Endothelial cell of umbilical vein (primary cell): ENCODE measurements around the gene VWA5B2. TPM values are rescaled to one million over a fixed set of nuclear protein-coding genes. Genes with fewer than 3 reads are reported as not detected.

Source experiments
- BruUV-seq: library from RNA; stranded (reverse); fragments of 400-500 nt; replicated peaks from 2 replicates; lab custom pipeline; 2021; lab: Mats Ljungman, UMichigan
- CTCF ChIA-PET: fragments of 300-600, 350-600 bp; sonication (Branson Sonifier 250); formaldehyde crosslinking; loops from one replicate; lab custom pipeline; 2021; ENCODE audit warnings: antibody characterized with exemption, inconsistent platforms; lab: Charles Lee
- POLR2A ChIA-PET: fragments of 300-600, 350-600 bp; sonication (Branson Sonifier 250); formaldehyde crosslinking; loops from one replicate; lab custom pipeline; 2021; ENCODE audit warnings: antibody characterized with exemption, inconsistent platforms; lab: Charles Lee
- DNase-seq: peaks from one replicate; pipeline ENCODE4 v3.0.0-alpha.2; 2011; ENCODE audit warnings: low read depth, low spot score
- FAIRE-seq: peaks from 2 replicates; lab custom pipeline; 2011; peaks lifted over from hg19 to GRCh38; lab: Jason Lieb, UNC
- H2AFZ ChIP-seq: 2 replicates; pipeline ENCODE4 v1.6.0; 2012; ENCODE audit warnings: low read depth, low read length, control low read depth, inconsistent platforms
- H3K27ac ChIP-seq: 2 replicates; pipeline ENCODE4 v1.5.1; 2011; ENCODE audit warnings: low read depth, mild to moderate bottlenecking, control low read depth, low read length, moderate library complexity; ENCODE audit not compliant: insufficient read depth
- H3K27me3 ChIP-seq, 2 experiments: 2 replicates each; pipeline versions ENCODE4 v1.6.0 to v1.6.1; 2011; ENCODE audit warnings: low read length in 2 of 2, mixed read lengths in 1 of 2; ENCODE audit not compliant: control insufficient read depth in 2 of 2, insufficient read depth in 2 of 2
- H3K36me3 ChIP-seq, 2 experiments: 2 replicates in 1 of 2; 3 replicates in 1 of 2; pipeline ENCODE4 v1.5.1; 2011; ENCODE audit warnings: low read length in 2 of 2, mild to moderate bottlenecking in 1 of 2, moderate library complexity in 1 of 2; ENCODE audit not compliant: control insufficient read depth in 2 of 2, insufficient read depth in 2 of 2; ENCODE audit errors: extremely low read depth in 1 of 2
- H3K4me1 ChIP-seq: 3 replicates; pipeline ENCODE4 v1.5.1; 2011; ENCODE audit warnings: mild to moderate bottlenecking, low read length; ENCODE audit not compliant: control insufficient read depth, insufficient read depth; ENCODE audit errors: extremely low read depth
- H3K4me2 ChIP-seq: 2 replicates; pipeline ENCODE4 v1.6.1; 2011; ENCODE audit warnings: low read length, control low read depth, mixed read lengths; ENCODE audit not compliant: insufficient read depth
- H3K4me3 ChIP-seq, 3 experiments: fragments of 200-600 bp in 1 of 3; sonication (generic), shearing (Covaris generic) in 1 of 3; replicated peaks in 1 of 3; 2 replicates each; pipeline ENCODE4 v1.5.1; 2011 to 2016; ENCODE audit warnings: control low read depth in 3 of 3, low read length in 3 of 3, mild to moderate bottlenecking in 2 of 3, inconsistent platforms in 1 of 3, low read depth in 1 of 3, moderate library complexity in 1 of 3; ENCODE audit not compliant: insufficient read depth in 1 of 3
- H3K79me2 ChIP-seq: 2 replicates; pipeline ENCODE4 v1.6.0; 2012; ENCODE audit warnings: low read length, inconsistent platforms; ENCODE audit not compliant: control insufficient read depth, insufficient read depth
- H3K9ac ChIP-seq: replicated peaks from 2 replicates; pipeline ENCODE3; 2011; ENCODE audit warnings: low read length, control low read depth; ENCODE audit not compliant: insufficient read depth; ENCODE audit errors: extremely low read depth
- H3K9me1 ChIP-seq: replicated peaks from 3 replicates; pipeline ENCODE4 v1.6.0; 2011; ENCODE audit warnings: mild to moderate bottlenecking, low read length; ENCODE audit not compliant: control insufficient read depth, insufficient read depth; ENCODE audit errors: extremely low read depth
- H3K9me3 ChIP-seq: replicated peaks from 2 replicates; pipeline ENCODE4 v1.5.1; 2012; ENCODE audit warnings: low read length, inconsistent platforms; ENCODE audit not compliant: control insufficient read depth, insufficient read depth
- H4K20me1 ChIP-seq: replicated peaks from 2 replicates; pipeline ENCODE3; 2011; ENCODE audit warnings: mild to moderate bottlenecking, low read length; ENCODE audit not compliant: control insufficient read depth, insufficient read depth; ENCODE audit errors: extremely low read depth
- CTCF ChIP-seq, 2 donors: IDR thresholded peaks; 1 replicate in 1 of 2; 2 replicates in 1 of 2; pipeline ENCODE4 v1.5.1; 2011; ENCODE audit warnings: low read length in 2 of 2, mild to moderate bottlenecking in 2 of 2, moderate library complexity in 2 of 2, control low read depth in 1 of 2, inconsistent platforms in 1 of 2, low read depth in 1 of 2; ENCODE audit not compliant: insufficient read depth in 1 of 2; ENCODE audit errors: extremely low read depth in 1 of 2
- EZH2 ChIP-seq: IDR thresholded peaks from 2 replicates; pipeline ENCODE4 v1.6.1; 2012; ENCODE audit warnings: borderline replicate concordance, low read depth, mild to moderate bottlenecking, moderate library complexity, low read length, inconsistent platforms; ENCODE audit not compliant: severe bottlenecking
- FOS ChIP-seq: IDR thresholded peaks from 2 replicates; pipeline ENCODE4 v1.6.1; 2011; ENCODE audit warnings: mild to moderate bottlenecking, low read length, moderate library complexity, borderline replicate concordance; ENCODE audit not compliant: insufficient read depth
- GATA2 ChIP-seq: IDR thresholded peaks from 2 replicates; pipeline ENCODE4 v1.7.0; 2011; ENCODE audit warnings: low read depth, mild to moderate bottlenecking, moderate library complexity, mixed read lengths, low read length; ENCODE audit not compliant: insufficient read length, insufficient read depth
- JUN ChIP-seq: IDR thresholded peaks from 2 replicates; pipeline ENCODE4 v1.6.1; 2011; ENCODE audit warnings: borderline replicate concordance, low read depth; ENCODE audit not compliant: insufficient read length, insufficient read depth
- MAX ChIP-seq: IDR thresholded peaks from 2 replicates; pipeline ENCODE4 v1.6.1; 2011; ENCODE audit not compliant: insufficient read depth, insufficient read length
- MYC ChIP-seq: IDR thresholded peaks from one replicate; pipeline ENCODE4 v1.6.1; 2011; ENCODE audit warnings: mild to moderate bottlenecking, low read depth, low read length
- POLR2A ChIP-seq: IDR thresholded peaks from 2 replicates; pipeline ENCODE4 v1.6.1; 2012; ENCODE audit warnings: low read depth, mild to moderate bottlenecking, control low read depth, low read length
- POLR2AphosphoS5 ChIP-seq: IDR thresholded peaks from 2 replicates; pipeline ENCODE4 v1.6.1; 2012; ENCODE audit warnings: low read depth, mild to moderate bottlenecking, control low read depth, low read length, moderate library complexity; ENCODE audit not compliant: insufficient read depth
- dilution Hi-C: fragments of 300-500 bp; cut with MboI; formaldehyde crosslinking; loops from one replicate; pipeline ENCODE4 v1.15.0; 2019; ENCODE audit warnings: low sequenced_read_pairs; ENCODE audit not compliant: extremely low pct_ligation_motif_present
- intact Hi-C: fragments of 100-400 bp; cut with micrococcal nuclease; formaldehyde crosslinking; loops from one replicate; pipeline ENCODE4 v1.10.0; 2022
- polyA plus RNA-seq, 4 experiments: library from polyadenylated mRNA; depleted of rRNA in 3 of 4; stranded (reverse) in 3 of 4; unstranded in 1 of 4; fragments of >200 nt; gene quantifications; 2 replicates each; pipeline versions ENCODE4 v1.2.1 to v1.2.3, GENCODE V29; 2011 to 2012; ENCODE audit warnings: missing spikeins in 1 of 4
- total RNA-seq: library from RNA; stranded (reverse); gene quantifications from 2 replicates; pipeline ENCODE4 v1.2.3, GENCODE V29; 2021

VWA5B2 gene
- total and polyA plus RNA-seq, 2 donors (not counting 3 experiments of a cell fraction or from before 2014, with no cell fraction given), result 0.03 TPM; not detected in 1

- ChIA-PET POLR2A (no interaction called here), CTCF (interaction anchor here (1.7 to 3.6 kb wide), 2 partner anchors 8 to 16 kb away, joined by 5 to 24 read pairs; no protein-coding TSS in a partner anchor)
- H3K4me3 ChIP-seq, result no peak overlapping the region
- no peaks in the 10 kb centered on the region for H3K9me3 ChIP-seq
- H3K27ac ChIP-seq, result no peak overlapping the region
- DNase-seq (no peak), FAIRE-seq (no peak)
- no TSS peak for BruUV-seq
- dilution Hi-C loops (no loop called here), intact Hi-C loops (no loop called here)
- H3K9ac ChIP-seq, result no peak overlapping the region
- no peak for TF ChIP-seq GATA2
- TF ChIP-seq POLR2A, result no peak
- TF ChIP-seq POLR2AphosphoS5, result no peak
- no peak for TF ChIP-seq FOS
- no peak for TF ChIP-seq MAX
- TF ChIP-seq EZH2, result no peak
- TF ChIP-seq JUN, result no peak
- TF ChIP-seq CTCF (IDR thresholded peaks at IDR 0.05; ENCODE audit: extremely low read depth in 1 of 2, insufficient read depth in 1 of 2, low read depth in 1 of 2, low read length in 2 of 2), result no peak
- no peak for TF ChIP-seq MYC
- peaks cover 2 to 11% of the 10 kb centered on the region in 2 experiments for H3K27me3 ChIP-seq
- H3K36me3 ChIP-seq, result no peaks in the 10 kb centered on the region
- no peaks in the 10 kb centered on the region for H3K9me1 ChIP-seq
- H4K20me1 ChIP-seq, result no peaks in the 10 kb centered on the region
- peaks cover 8% of the 10 kb centered on the region for H3K4me1 ChIP-seq
- H3K79me2 ChIP-seq, result no peaks in the 10 kb centered on the region
- H3K4me2 ChIP-seq, result no peak overlapping the region
- H2AFZ ChIP-seq, result no peak overlapping the region
Measured at GRCh38 chr3:184211297-184211696, 18.1 kb upstream of the VWA5B2 start.
